OCI-LY1 (cell line): ENCODE measurements around the gene SPO11.
"Not testable (repeated sequence)": the region's sequence is repeated elsewhere in the genome, so short reads cannot be mapped to it uniquely, and the experiment has no call there.

ENCODE experiments used
- H2AFZ ChIP-seq: fragments of 200-600 bp; sonication (generic), shearing (Covaris generic); 2 replicates; pipeline ENCODE4 v1.6.0; 2014; ENCODE audit warnings: antibody characterized with exemption, mild to moderate bottlenecking, low read length
- H3F3A ChIP-seq: fragments of 200-600 bp; sonication (generic), shearing (Covaris generic); 2 replicates; pipeline ENCODE4 v1.6.0; 2014; ENCODE audit warnings: mild to moderate bottlenecking, antibody characterized with exemption, low read length, moderate library complexity; ENCODE audit not compliant: insufficient read depth
- H3K27ac ChIP-seq: fragments of 200-600 bp; sonication (generic); 2 replicates; pipeline ENCODE4 v1.5.1; 2014; ENCODE audit warnings: low read length, mixed run types, mild to moderate bottlenecking, low read depth; ENCODE audit not compliant: poor library complexity, severe bottlenecking
- H3K27me3 ChIP-seq: fragments of 200-600 bp; sonication (generic); 2 replicates; pipeline ENCODE4 v1.6.0; 2014; ENCODE audit warnings: antibody characterized with exemption, mild to moderate bottlenecking, low read length, moderate library complexity; ENCODE audit not compliant: insufficient read depth
- H3K36me3 ChIP-seq: fragments of 200-600 bp; sonication (generic); 2 replicates; pipeline ENCODE4 v1.6.1; 2014; ENCODE audit warnings: mild to moderate bottlenecking, antibody characterized with exemption, low read length, moderate library complexity, mixed read lengths; ENCODE audit not compliant: insufficient read depth
- H3K4me1 ChIP-seq: fragments of 200-600 bp; sonication (generic); 2 replicates; pipeline ENCODE4 v1.5.1; 2014; ENCODE audit warnings: mild to moderate bottlenecking, low read length, moderate library complexity; ENCODE audit not compliant: insufficient read depth, severe bottlenecking
- H3K4me2 ChIP-seq: fragments of 200-600 bp; sonication (generic), shearing (Covaris generic); 2 replicates; pipeline ENCODE4 v1.6.1; 2014; ENCODE audit warnings: low read length
- H3K4me3 ChIP-seq: fragments of 200-600 bp; sonication (generic); 2 replicates; pipeline ENCODE4 v1.5.1; 2014; ENCODE audit warnings: low read length, low read depth, mild to moderate bottlenecking, mixed read lengths; ENCODE audit not compliant: poor library complexity, severe bottlenecking
- H3K79me2 ChIP-seq: fragments of 200-600 bp; shearing (Covaris generic); 2 replicates; pipeline ENCODE4 v1.6.1; 2016; ENCODE audit warnings: mixed run types, low read length, mixed read lengths; ENCODE audit not compliant: insufficient read depth
- H3K9ac ChIP-seq: fragments of 200-600 bp; sonication (generic), shearing (Covaris generic); 2 replicates; pipeline ENCODE4 v1.6.1; 2014; ENCODE audit warnings: mild to moderate bottlenecking, low read length, mixed read lengths
- H3K9me2 ChIP-seq: fragments of 200-600 bp; sonication (generic), shearing (Covaris generic); 2 replicates; pipeline ENCODE4 v1.6.1; 2014; ENCODE audit warnings: low read depth, mild to moderate bottlenecking, low read length, mixed read lengths
- H3K9me3 ChIP-seq: fragments of 200-600 bp; shearing (Covaris generic); 2 replicates; pipeline ENCODE4 v1.6.1; 2014; ENCODE audit warnings: low read length, mixed read lengths
- H4K20me1 ChIP-seq: fragments of 200-600 bp; sonication (generic), shearing (Covaris generic); 2 replicates; pipeline ENCODE4 v1.6.0; 2016; ENCODE audit warnings: mild to moderate bottlenecking, low read length; ENCODE audit not compliant: insufficient read depth
- EZH2 ChIP-seq: fragments of 200-600 bp; sonication (generic), shearing (Covaris generic); IDR thresholded peaks from 2 replicates; pipeline ENCODE4 v1.8.0; 2017; ENCODE audit warnings: borderline replicate concordance, mixed run types, mild to moderate bottlenecking, antibody characterized with exemption, low read length, moderate library complexity, mixed read lengths
- TF ChIP-seq, protein P1 (sequence below): fragments of 200-600 bp; sonication (generic), shearing (Covaris generic); IDR thresholded peaks from 2 replicates; pipeline ENCODE4 v1.5.1; 2017; ENCODE audit warnings: mild to moderate bottlenecking, antibody characterized with exemption, low read length, moderate library complexity, mixed read lengths

Gene SPO11

DNA sequence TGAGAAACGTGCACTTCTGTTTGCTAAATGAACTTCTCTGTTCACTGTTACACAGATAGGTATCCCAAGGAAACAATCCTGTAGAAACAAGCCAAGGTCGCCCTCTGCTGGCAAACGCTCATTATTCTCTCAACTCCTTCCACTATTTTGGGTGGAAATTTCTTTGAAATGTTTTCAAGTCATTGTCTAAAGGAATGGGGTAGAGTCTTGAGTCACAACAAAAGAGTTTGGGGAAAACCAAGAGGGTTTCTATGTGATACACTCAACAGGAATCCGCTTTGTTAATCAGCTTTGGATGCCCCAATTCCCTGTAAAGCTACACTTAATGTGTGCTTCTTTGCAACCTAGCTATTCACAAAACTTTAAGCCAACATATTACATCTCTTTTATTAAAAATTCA, 16.9 kb downstream of the SPO11 start:
- Histone ChIP-seq H4K20me1 (no peaks in the 10 kb centered on the region), H3K9me2 (no peaks in the 10 kb centered on the region), H3K4me1 (no peaks in the 10 kb centered on the region), H3K4me3 (no peak overlapping the region), H3K27ac (no peak overlapping the region), H3F3A (no peaks in the 10 kb centered on the region), H3K9me3 (no peaks in the 10 kb centered on the region), H2AFZ (no peak overlapping the region), H3K79me2 (peaks cover 3% of the 10 kb centered on the region), H3K27me3 (no peaks in the 10 kb centered on the region), H3K9ac (no peak overlapping the region), H3K4me2 (no peak overlapping the region), H3K36me3 (no peaks in the 10 kb centered on the region)
- TF ChIP-seq, protein P1, sequence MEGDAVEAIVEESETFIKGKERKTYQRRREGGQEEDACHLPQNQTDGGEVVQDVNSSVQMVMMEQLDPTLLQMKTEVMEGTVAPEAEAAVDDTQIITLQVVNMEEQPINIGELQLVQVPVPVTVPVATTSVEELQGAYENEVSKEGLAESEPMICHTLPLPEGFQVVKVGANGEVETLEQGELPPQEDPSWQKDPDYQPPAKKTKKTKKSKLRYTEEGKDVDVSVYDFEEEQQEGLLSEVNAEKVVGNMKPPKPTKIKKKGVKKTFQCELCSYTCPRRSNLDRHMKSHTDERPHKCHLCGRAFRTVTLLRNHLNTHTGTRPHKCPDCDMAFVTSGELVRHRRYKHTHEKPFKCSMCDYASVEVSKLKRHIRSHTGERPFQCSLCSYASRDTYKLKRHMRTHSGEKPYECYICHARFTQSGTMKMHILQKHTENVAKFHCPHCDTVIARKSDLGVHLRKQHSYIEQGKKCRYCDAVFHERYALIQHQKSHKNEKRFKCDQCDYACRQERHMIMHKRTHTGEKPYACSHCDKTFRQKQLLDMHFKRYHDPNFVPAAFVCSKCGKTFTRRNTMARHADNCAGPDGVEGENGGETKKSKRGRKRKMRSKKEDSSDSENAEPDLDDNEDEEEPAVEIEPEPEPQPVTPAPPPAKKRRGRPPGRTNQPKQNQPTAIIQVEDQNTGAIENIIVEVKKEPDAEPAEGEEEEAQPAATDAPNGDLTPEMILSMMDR = peak; percentile 91
- TF ChIP-seq EZH2 = no peak

DNA sequence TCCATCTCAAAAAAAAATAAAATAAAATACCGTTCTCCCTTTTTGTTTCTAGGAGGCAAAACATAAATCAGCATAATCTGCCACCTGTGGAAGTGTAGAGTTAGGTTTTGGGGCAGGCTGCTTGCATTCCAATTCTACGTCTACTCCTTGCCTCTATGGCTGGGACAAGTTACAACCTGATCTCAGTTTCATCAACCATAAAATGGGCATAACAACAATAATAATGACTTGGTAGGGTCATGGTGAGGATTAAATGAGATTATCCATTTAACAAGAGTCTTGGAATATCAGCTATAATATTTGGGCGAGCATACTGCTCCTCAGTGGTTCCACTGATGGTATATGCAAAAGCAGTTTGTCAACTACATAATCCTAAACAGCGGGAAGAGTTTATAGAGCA, 17.8 kb downstream of the SPO11 start:
- H3K4me3 ChIP-seq = no peak overlapping the region
- H3K36me3 ChIP-seq = peaks cover 1% of the 10 kb centered on the region; the same call in 1 of the 2 replicates
- peaks cover 9% of the 10 kb centered on the region for H3K4me1 ChIP-seq
- H3K9me2 ChIP-seq = no peaks in the 10 kb centered on the region
- H2AFZ ChIP-seq = no peak overlapping the region
- no peaks in the 10 kb centered on the region for H3K27me3 ChIP-seq
- no peak overlapping the region for H3K4me2 ChIP-seq
- H3F3A ChIP-seq = no peaks in the 10 kb centered on the region
- no peak overlapping the region for H3K9ac ChIP-seq
- no peaks in the 10 kb centered on the region for H3K9me3 ChIP-seq
- H4K20me1 ChIP-seq = no peaks in the 10 kb centered on the region
- no peak overlapping the region for H3K27ac ChIP-seq
- TF ChIP-seq, protein P1 = no peak
- no peak for TF ChIP-seq EZH2
- peaks cover 12% of the 10 kb centered on the region for H3K79me2 ChIP-seq

DNA sequence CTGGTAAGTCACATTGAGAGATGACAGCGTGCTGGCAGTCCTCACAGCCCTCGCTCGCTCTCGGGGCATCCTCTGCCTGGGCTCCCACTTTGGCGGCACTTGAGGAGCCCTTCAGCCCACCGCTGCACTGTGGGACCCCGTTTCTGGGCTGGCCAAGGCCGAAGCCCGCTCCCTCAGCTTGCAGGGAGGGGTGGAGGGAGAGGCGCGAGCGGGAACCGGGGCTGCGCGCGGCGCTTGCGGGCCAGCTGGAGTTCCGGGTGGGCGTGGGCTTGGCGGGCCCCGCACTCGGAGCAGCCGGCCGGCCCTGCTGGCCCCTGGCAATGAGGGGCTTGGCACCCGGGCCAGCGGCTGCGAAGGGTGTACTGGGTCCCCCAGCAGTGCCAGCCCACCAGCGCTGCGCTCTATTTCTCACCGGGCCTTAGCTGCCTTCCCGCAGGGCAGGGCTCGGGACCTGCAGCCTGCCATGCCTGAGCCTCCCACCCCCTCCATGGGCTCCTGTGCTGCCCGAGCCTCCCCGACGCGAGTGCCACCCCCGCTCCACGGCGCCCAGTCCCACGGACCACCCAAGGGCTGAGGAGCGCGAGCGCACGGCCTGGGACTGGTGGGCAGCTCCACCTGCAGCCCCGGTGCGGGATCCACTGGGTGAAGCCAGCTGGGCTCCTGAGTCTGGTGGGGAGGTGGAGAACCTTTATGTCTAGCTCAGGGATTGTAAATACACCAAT, 18.8 kb downstream of the SPO11 start:
- not testable (repeated sequence) for H4K20me1 ChIP-seq, H3K9me2 ChIP-seq, H3K4me3 ChIP-seq, H3K27ac ChIP-seq, H3K9me3 ChIP-seq, H3K27me3 ChIP-seq, H3F3A ChIP-seq, H3K9ac ChIP-seq, H2AFZ ChIP-seq, H3K4me2 ChIP-seq
- Histone ChIP-seq H3K4me1 (peaks cover 17% of the 10 kb centered on the region), H3K79me2 (peaks cover 22% of the 10 kb centered on the region), H3K36me3 (peaks cover 11% of the 10 kb centered on the region; the same call in 1 of the 2 replicates)

DNA sequence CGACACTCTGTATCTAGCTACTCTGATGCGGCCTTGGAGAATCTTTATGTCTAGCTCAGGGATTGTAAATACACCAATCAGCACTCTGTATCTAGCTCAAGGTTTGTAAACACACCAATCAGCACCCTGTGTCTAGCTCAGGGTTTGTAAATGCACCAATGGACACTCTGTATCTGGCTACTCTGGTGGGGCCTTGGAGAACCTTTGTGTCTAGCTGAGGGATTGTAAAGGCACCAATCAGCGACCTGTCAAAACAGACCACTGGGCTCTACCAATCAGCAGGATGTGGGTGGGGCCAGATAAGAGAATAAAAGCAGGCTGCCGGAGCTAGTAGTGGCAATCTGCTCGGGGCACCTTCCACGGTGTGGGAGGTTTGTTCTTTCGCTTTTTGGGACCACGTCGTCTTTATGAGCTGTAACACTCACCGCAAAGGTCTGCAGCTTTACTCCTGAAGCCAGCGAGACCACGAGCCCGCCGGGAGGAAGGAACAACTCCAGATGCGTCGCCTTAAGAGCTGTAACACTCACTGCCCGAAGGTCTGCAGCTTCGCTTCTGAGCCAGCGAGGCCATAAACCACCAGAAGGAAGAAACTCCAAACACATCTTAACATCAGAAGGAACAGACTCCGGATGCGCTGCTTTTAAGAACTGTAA, 19.4 kb downstream of the SPO11 start:
- not testable (repeated sequence) for H3F3A ChIP-seq, H3K4me2 ChIP-seq, H3K27me3 ChIP-seq, H3K9me3 ChIP-seq, H4K20me1 ChIP-seq, H3K27ac ChIP-seq, H3K9ac ChIP-seq, H3K4me3 ChIP-seq, H3K9me2 ChIP-seq, H2AFZ ChIP-seq
- Histone ChIP-seq H3K79me2 (peaks cover 27% of the 10 kb centered on the region), H3K4me1 (peaks cover 17% of the 10 kb centered on the region), H3K36me3 (peaks cover 18% of the 10 kb centered on the region)
